ENCODE results near the gene KCNJ6.

Gene KCNJ6

DNA sequence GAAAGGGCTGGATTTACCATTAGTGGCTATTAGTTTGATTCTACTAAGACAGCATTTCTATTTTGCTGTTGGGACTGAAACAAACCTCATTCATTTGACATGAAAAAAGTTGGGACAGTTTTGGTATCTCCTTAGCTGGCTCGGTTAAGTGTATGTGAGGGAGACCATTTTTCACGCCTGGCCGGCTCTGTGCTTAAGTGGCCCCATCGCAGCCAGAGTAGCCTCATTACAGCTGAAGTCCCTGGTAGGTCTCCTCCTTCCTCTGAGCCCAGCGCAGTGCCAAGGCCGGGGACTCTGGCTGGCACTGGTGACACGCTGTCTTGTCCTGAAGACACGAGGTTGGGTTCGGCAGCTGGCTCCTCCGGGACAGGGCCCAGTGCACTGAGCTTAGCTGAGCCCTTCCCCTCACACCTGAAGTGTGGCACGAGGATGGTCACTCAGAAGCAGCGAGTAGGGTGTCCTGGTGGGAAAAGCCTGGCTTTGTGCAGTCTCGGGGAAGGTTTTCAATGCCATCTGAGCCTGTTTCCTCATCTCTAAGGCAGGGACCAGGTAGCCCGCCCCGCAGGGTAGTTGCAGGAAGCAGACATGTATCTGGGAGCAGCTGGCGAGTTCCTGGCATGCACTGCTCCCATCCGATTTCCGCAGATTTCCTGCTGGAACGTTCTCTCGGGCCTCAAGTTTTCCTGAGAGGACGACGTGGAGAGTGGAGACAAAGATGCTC lies 353.2 kb downstream of the KCNJ6 start:
- no peak for DNase-seq

GRCh38 chr21:37561941-37562919 lies 354.0 kb downstream of the KCNJ6 start:
- no peak for DNase-seq

DNA sequence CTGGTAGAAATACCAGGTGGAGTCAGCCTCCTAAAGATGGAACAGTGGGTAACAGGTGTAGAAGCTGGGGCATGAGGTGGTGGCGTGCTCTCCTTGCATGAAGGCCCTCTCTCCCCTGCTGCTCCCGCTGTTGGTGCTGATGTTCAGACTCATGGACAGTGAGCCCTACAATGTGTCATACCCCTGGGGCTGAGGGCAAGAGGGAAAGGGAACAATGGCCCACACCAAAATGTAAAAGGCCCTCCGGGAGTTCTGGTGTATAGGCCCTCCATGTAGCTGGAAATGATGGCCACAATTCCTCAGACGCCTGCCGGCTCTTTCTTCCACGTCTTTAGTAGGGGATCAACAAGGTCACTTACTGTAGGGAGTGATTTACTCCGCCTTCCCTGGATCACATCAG lies 354.8 kb downstream of the KCNJ6 start:
- no peak for DNase-seq

- DNase-seq, result no peak
These were observed 355.9 kb downstream of the KCNJ6 start for GRCh38 chr21:37560385-37560784.

- no peak for DNase-seq
These were observed 357.5 kb downstream of the KCNJ6 start for GRCh38 chr21:37558676-37559211.

All from SW 1271 (cell line).